Common myeloid progenitor, CD34-positive (primary cell): ENCODE results near the gene KLHL12.

Experiments used
- CTCF ChIA-PET: fragments of 350-600 bp; sonication (Branson Sonifier 250); formaldehyde crosslinking; loops from one replicate; lab custom pipeline; 2021; ENCODE audit warnings: antibody characterized with exemption; lab: Charles Lee
- POLR2A ChIA-PET: fragments of 350-600 bp; sonication (Branson Sonifier 250); formaldehyde crosslinking; loops from one replicate; lab custom pipeline; 2021; ENCODE audit warnings: antibody characterized with exemption; lab: Charles Lee
- DNase-seq, 3 donors: peaks; one replicate each; pipeline versions ENCODE4 v3.0.0 to v3.0.0-alpha.2; 2013
- H3K27ac ChIP-seq, 2 experiments: 1 replicate in 1 of 2; 2 replicates in 1 of 2; pipeline ENCODE4 v1.7.0; 2013; ENCODE audit warnings: inconsistent platforms in 2 of 2, low read length in 2 of 2, mild to moderate bottlenecking in 2 of 2, low read depth in 1 of 2, moderate library complexity in 1 of 2; ENCODE audit not compliant: severe bottlenecking in 2 of 2, insufficient read depth in 1 of 2, poor library complexity in 1 of 2
- H3K27me3 ChIP-seq, 5 experiments: replicated peaks in 2 of 5; 1 replicate in 3 of 5; 2 replicates in 2 of 5; pipeline versions ENCODE4 v1.6.1 to v1.7.0; 2013; ENCODE audit warnings: low read length in 4 of 5, mild to moderate bottlenecking in 2 of 5, moderate library complexity in 2 of 5, inconsistent platforms in 1 of 5; ENCODE audit not compliant: insufficient read depth in 5 of 5, control insufficient read depth in 4 of 5
- H3K36me3 ChIP-seq, 4 experiments: 1 replicate in 2 of 4; 2 replicates in 2 of 4; pipeline versions ENCODE4 v1.6.1 to v1.7.0; 2013; ENCODE audit warnings: low read length in 3 of 4, control low read depth in 1 of 4, mild to moderate bottlenecking in 1 of 4; ENCODE audit not compliant: control insufficient read depth in 4 of 4, insufficient read depth in 4 of 4
- H3K4me1 ChIP-seq, 4 experiments: 1 replicate in 3 of 4; 2 replicates in 1 of 4; pipeline versions ENCODE4 v1.6.1 to v1.7.1; 2013; ENCODE audit warnings: low read length in 3 of 4, mild to moderate bottlenecking in 3 of 4, control low read depth in 1 of 4, inconsistent platforms in 1 of 4, moderate library complexity in 1 of 4; ENCODE audit not compliant: control insufficient read depth in 4 of 4, insufficient read depth in 4 of 4; ENCODE audit errors: control extremely low read depth in 1 of 4
- H3K4me3 ChIP-seq, 7 experiments: 1 replicate in 4 of 7; 2 replicates in 3 of 7; pipeline versions ENCODE4 v1.5.1 to v1.7.0; 2013; ENCODE audit warnings: mild to moderate bottlenecking in 7 of 7, low read length in 6 of 7, moderate library complexity in 6 of 7, inconsistent platforms in 2 of 7, low read depth in 2 of 7, control low read depth in 1 of 7; ENCODE audit not compliant: insufficient read depth in 4 of 7, control insufficient read depth in 1 of 7; ENCODE audit errors: extremely low read depth in 1 of 7
- H3K9me3 ChIP-seq, 5 experiments: 1 replicate in 4 of 5; 2 replicates in 1 of 5; pipeline versions ENCODE4 v1.6.1 to v1.7.1; 2013; ENCODE audit warnings: low read length in 4 of 5, mild to moderate bottlenecking in 2 of 5, inconsistent platforms in 1 of 5, low read depth in 1 of 5, moderate library complexity in 1 of 5; ENCODE audit not compliant: control insufficient read depth in 4 of 5, insufficient read depth in 2 of 5; ENCODE audit errors: control extremely low read depth in 1 of 5
- WGBS: methylation state at CpG from one replicate; pipeline ENCODE4 v1.1.5; 2013; ENCODE audit not compliant: insufficient coverage; 5-methylcytosine and 5-hydroxymethylcytosine counted together

Gene KLHL12

DNA sequence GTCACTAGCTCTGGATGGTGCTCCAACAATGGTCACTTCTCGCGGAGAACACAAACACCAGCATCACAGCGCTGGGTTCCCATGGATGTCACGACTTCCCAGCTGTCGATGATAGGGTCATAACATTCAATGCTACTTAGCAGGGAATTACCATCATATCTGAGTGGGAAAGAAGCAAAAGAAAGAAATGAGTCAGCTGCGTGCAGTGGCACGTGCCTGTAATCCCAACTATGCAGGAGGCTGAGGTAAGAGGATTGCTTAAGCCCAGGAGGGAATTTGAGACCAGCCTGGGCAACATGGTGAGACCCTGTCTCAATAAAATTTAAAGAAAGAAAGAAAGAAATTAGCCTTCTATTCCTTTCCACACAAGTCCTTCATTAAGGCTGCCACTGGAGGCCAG is 34.5 kb downstream of the KLHL12 start:
- Histone ChIP-seq H3K9me3 (no peaks in the 10 kb centered on the region), H3K36me3 (peaks cover 11 to 59% (median 43%) of the 10 kb centered on the region in 4 experiments), H3K4me3 (no peak overlapping the region), H3K27me3 (no peaks in the 10 kb centered on the region), H3K4me1 (peaks cover 9 to 14% (median 12%) of the 10 kb centered on the region in 4 experiments), H3K27ac (no peak overlapping the region)
- DNase-seq = no peak
- WGBS = 100% methylated on average over 4 of the region's 7 CpGs
- ChIA-PET CTCF (no interaction called here), POLR2A (no interaction called here)

GRCh38 chr1:202890392-202890791 is 36.6 kb downstream of the KLHL12 start:
- ChIA-PET POLR2A (interaction anchor here (0.6 kb wide), 1 partner anchor 54 kb away, joined by 3 read pairs; no protein-coding TSS in a partner anchor), CTCF (interaction anchor here (0.8 to 1.5 kb wide), 4 partner anchors 8 to 104 kb away, joined by 3 to 5 read pairs (median 3); no protein-coding TSS in a partner anchor)
- Histone ChIP-seq H3K27me3 (no peaks in the 10 kb centered on the region), H3K36me3 (peaks cover 4 to 40% (median 30%) of the 10 kb centered on the region in 4 experiments), H3K4me1 (peaks cover 9 to 17% (median 13%) of the 10 kb centered on the region in 4 experiments), H3K4me3 (no peak overlapping the region), H3K27ac (no peak overlapping the region), H3K9me3 (no peaks in the 10 kb centered on the region)
- DNase-seq = no peak
- 100% methylated on average over 4 of the region's 4 CpGs for WGBS

- WGBS = 0% methylated on average over 83 of the region's 84 CpGs
- peak within 1 kb of the TSS; percentile 50 to 94 (median 91) for H3K4me3 ChIP-seq
- CTCF ChIA-PET = interaction anchor here (1.2 kb wide), 1 partner anchor 9 kb away, joined by 3 read pairs; no protein-coding TSS in a partner anchor
- peak within 1 kb of the TSS; percentile 66 to 80 for H3K27ac ChIP-seq
- DNase-seq = peak; percentile 94 to 97 (median 96)
- no peaks in the 10 kb centered on the region for H3K9me3 ChIP-seq
- peaks cover 2 to 31% (median 22%) of the 10 kb centered on the region in 4 experiments for H3K36me3 ChIP-seq
- POLR2A ChIA-PET = no interaction called here
- H3K27me3 ChIP-seq = no peaks in the 10 kb centered on the region
- peaks cover 9 to 17% (median 13%) of the 10 kb centered on the region in 4 experiments for H3K4me1 ChIP-seq
Observed at GRCh38 chr1:202888531-202889360, 38.3 kb downstream of the KLHL12 start, which contains the start of gene RABIF. TSS of gene RABIF (minus strand) at chr1:202889149. CDS start at chr1:202889098, 51 bp downstream.

DNA sequence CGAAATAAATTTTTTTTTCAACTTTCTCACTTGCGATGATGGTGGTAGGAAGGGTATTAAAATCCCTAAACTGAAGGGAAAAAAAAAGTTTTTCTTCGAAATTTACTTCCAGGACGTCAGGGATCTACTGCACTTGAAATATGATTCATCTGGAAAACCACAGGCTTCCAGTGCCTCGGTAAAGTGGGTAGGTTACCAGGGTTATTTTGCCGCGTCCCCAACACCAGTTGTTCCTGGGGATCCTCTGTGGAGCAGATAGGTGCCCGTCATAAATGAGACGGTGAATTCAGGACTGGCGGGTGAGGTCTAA is 38.9 kb downstream of the KLHL12 start:
- H3K27ac ChIP-seq = peak overlapping the region; percentile 66 to 80
- H3K9me3 ChIP-seq = no peaks in the 10 kb centered on the region
- no peaks in the 10 kb centered on the region for H3K27me3 ChIP-seq
- CTCF ChIA-PET = interaction anchor here (1.2 kb wide), 1 partner anchor 9 kb away, joined by 3 read pairs; no protein-coding TSS in a partner anchor
- DNase-seq = no peak
- H3K36me3 ChIP-seq = peaks cover 0 to 26% (median 19%) of the 10 kb centered on the region in 4 experiments
- POLR2A ChIA-PET = no interaction called here
- peak overlapping the region; percentile 50 to 94 (median 91) for H3K4me3 ChIP-seq
- 0% methylated on average over 8 of the region's 10 CpGs for WGBS
- H3K4me1 ChIP-seq = peaks cover 9 to 17% (median 13%) of the 10 kb centered on the region in 4 experiments

DNA sequence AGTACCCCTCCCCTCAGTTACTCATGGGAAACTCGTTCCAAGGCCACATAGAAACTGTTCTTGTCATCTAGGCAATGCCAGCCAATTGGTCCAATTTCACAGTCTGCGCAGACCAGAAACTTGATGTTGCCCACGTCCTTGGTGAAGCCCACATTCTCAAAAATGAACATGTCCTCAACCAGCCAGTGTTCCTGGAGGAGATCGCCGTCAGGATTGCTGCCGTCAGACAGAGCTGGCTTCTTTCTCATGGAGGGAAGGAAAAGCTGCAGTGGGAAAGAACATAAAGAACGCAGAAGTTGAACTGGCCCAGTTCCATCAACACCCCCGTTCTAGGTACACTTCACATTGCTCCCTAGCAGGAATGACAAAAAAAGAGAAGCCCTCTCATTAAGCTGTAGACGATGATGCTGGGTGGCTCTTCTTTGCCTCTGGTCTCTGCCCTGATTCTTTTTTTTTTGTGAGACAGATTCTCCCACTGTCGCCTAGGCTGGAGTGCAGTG is 46.0 kb downstream of the KLHL12 start:
- no peak for DNase-seq
- WGBS = 97% methylated on average over 7 of the region's 10 CpGs
- Histone ChIP-seq H3K36me3 (peaks cover 9 to 36% (median 21%) of the 10 kb centered on the region in 4 experiments), H3K27ac (no peak overlapping the region), H3K27me3 (no peaks in the 10 kb centered on the region), H3K4me3 (no peak overlapping the region), H3K4me1 (no peaks in the 10 kb centered on the region), H3K9me3 (no peaks in the 10 kb centered on the region)
- ChIA-PET POLR2A (no interaction called here), CTCF (interaction anchor here (0.7 to 1.9 kb wide), 6 partner anchors 28 to 1309 kb away, joined by 3 to 7 read pairs (median 3); no protein-coding TSS in a partner anchor)

DNA sequence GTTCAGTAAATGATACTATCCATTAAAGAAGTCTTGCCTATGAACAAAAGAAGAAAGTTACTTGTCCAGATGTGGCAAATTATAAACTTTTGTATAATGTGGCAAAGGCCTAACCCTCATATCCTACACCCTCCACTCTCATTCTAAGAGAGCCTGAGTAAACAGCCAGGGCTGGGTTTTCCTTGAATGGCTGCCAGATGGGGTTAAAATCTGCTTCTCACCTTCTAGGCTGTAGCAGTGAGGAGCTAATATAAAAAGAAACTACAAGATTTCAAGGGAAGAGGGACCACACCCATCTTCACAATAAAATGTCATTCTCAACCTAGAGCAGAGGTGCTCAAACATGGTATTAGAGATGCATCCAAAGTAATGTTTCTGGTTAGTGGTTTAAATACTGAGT is 47.0 kb downstream of the KLHL12 start:
- peaks cover 9 to 36% (median 20%) of the 10 kb centered on the region in 4 experiments for H3K36me3 ChIP-seq
- no peaks in the 10 kb centered on the region for H3K9me3 ChIP-seq
- no peak for DNase-seq
- ChIA-PET CTCF (interaction anchor here (0.6 to 1.9 kb wide), 3 partner anchors 8 to 27 kb away, joined by 3 to 7 read pairs (median 3); partner anchors contain the start of gene RABIF), POLR2A (no interaction called here)
- no peaks in the 10 kb centered on the region for H3K4me1 ChIP-seq
- no peak overlapping the region for H3K27ac ChIP-seq
- H3K27me3 ChIP-seq = no peaks in the 10 kb centered on the region
- no peak overlapping the region for H3K4me3 ChIP-seq
